HG02840 (cell line): Measurements from ENCODE around the gene PDE8B.
"Not testable (repeated sequence)": the region's sequence is repeated elsewhere in the genome, so short reads cannot be mapped to it uniquely, and the experiment has no call there.

Experiments
- ATAC-seq: cut with Tn5 transposase; IDR thresholded peaks from one replicate; pipeline ENCODE4 v1.9.1; 2021; ENCODE audit warnings: mild to moderate bottlenecking, moderate library complexity, moderate number of reproducible peaks; ENCODE audit not compliant: unreplicated experiment, low FRiP score

Gene PDE8B

GRCh38 chr5:77425998-77426659 lies 215.6 kb downstream of the PDE8B start:
- ATAC-seq = no peak

GRCh38 chr5:77426670-77427069 lies 216.2 kb downstream of the PDE8B start:
- no peak for ATAC-seq

- no peak for ATAC-seq
These were observed 217.5 kb downstream of the PDE8B start for GRCh38 chr5:77427998-77428397.

GRCh38 chr5:77428526-77428925 lies 218.0 kb downstream of the PDE8B start:
- no peak for ATAC-seq

GRCh38 chr5:77430726-77431125 lies 220.2 kb downstream of the PDE8B start:
- no peak for ATAC-seq

- ATAC-seq = no peak
These were observed 220.8 kb downstream of the PDE8B start for GRCh38 chr5:77431286-77431685.

GRCh38 chr5:77431719-77432118 lies 221.2 kb downstream of the PDE8B start:
- no peak for ATAC-seq

GRCh38 chr5:77437194-77437593 lies 226.7 kb downstream of the PDE8B start:
- no peak for ATAC-seq

- ATAC-seq = no peak
These were observed 227.6 kb downstream of the PDE8B start for GRCh38 chr5:77438071-77438470.

- ATAC-seq = no peak
These were observed 233.2 kb downstream of the PDE8B start for GRCh38 chr5:77443670-77444069.

GRCh38 chr5:77444356-77444755 lies 233.9 kb downstream of the PDE8B start:
- no peak for ATAC-seq

- ATAC-seq = no peak
These were observed 238.4 kb downstream of the PDE8B start for GRCh38 chr5:77448831-77449230.

GRCh38 chr5:77449277-77449676 lies 238.8 kb downstream of the PDE8B start:
- no peak for ATAC-seq

- no peak for ATAC-seq
These were observed 239.5 kb downstream of the PDE8B start for GRCh38 chr5:77449981-77450380.

GRCh38 chr5:77452351-77452750 lies 241.9 kb downstream of the PDE8B start:
- no peak for ATAC-seq

- no peak for ATAC-seq
These were observed 243.6 kb downstream of the PDE8B start for GRCh38 chr5:77454123-77454522.

GRCh38 chr5:77461287-77461686 lies 250.8 kb downstream of the PDE8B start:
- ATAC-seq = no peak

GRCh38 chr5:77463905-77464304 lies 253.4 kb downstream of the PDE8B start:
- ATAC-seq = no peak

GRCh38 chr5:77468875-77469274 lies 258.4 kb downstream of the PDE8B start:
- not testable (repeated sequence) for ATAC-seq

- ATAC-seq = not testable (repeated sequence)
These were observed 264.6 kb downstream of the PDE8B start for GRCh38 chr5:77475041-77475440.
